Vagina (tissue), 2 donors: ENCODE measurements around the gene ATL1. TPM values are rescaled to one million over a fixed set of nuclear protein-coding genes. Genes with fewer than 3 reads are reported as not detected.

Experiments used
- DNase-seq, 2 donors: peaks; one replicate each; pipeline ENCODE4 v3.0.0-alpha.2; 2017; ENCODE audit errors: extremely low spot score in 2 of 2
- H3K27ac ChIP-seq: fragments of 200-600 bp; sonication (generic); one replicate; pipeline ENCODE4 v1.5.1; 2019
- H3K27me3 ChIP-seq: fragments of 200-600 bp; sonication (generic); one replicate; pipeline ENCODE4 v1.5.1; 2019
- H3K36me3 ChIP-seq, 2 donors: fragments of 200-600 bp; sonication (generic); one replicate each; pipeline ENCODE4 v1.5.1; 2017 to 2019
- H3K4me1 ChIP-seq: fragments of 200-600 bp; sonication (generic); one replicate; pipeline ENCODE4 v1.5.1; 2019
- H3K4me3 ChIP-seq, 2 donors: fragments of 200-600 bp; sonication (generic); 1 replicate in 1 of 2; 2 replicates in 1 of 2; pipeline ENCODE4 v1.5.1; 2016 to 2019
- H3K9me3 ChIP-seq: fragments of 200-600 bp; sonication (generic); one replicate; pipeline ENCODE4 v1.5.1; 2019
- POLR2A ChIP-seq, 2 donors: fragments of 450-650 bp; IDR thresholded peaks; one replicate each; pipeline ENCODE4 v1.6.1; 2017; ENCODE audit warnings: antibody characterized with exemption in 2 of 2, mild to moderate bottlenecking in 2 of 2, moderate library complexity in 2 of 2
- POLR2AphosphoS5 ChIP-seq, 2 donors: sonication (generic); formaldehyde crosslinking; IDR thresholded peaks; one replicate each; pipeline ENCODE4 v1.9.0; 2017; ENCODE audit warnings: antibody characterized with exemption in 2 of 2, mild to moderate bottlenecking in 2 of 2, low read depth in 1 of 2; ENCODE audit not compliant: insufficient read depth in 1 of 2
- intact Hi-C: fragments of 100-400 bp; cut with DNase I; formaldehyde crosslinking; loops from one replicate; pipeline ENCODE4 v1.15.1; 2023
- total RNA-seq: library from RNA; depleted of rRNA; stranded (reverse); fragments of >200 nt; gene quantifications from one replicate; pipeline ENCODE4 v1.2.3, GENCODE V29; 2016
- TF ChIP-seq, protein P1 (sequence below), 3 experiments: fragments of 450-650 bp in 2 of 3; fragments of 200-600 bp in 1 of 3; sonication (generic) in 1 of 3; IDR thresholded peaks; one replicate each; pipeline ENCODE4 v1.5.1; 2017 to 2019; ENCODE audit warnings: antibody characterized with exemption in 3 of 3, mild to moderate bottlenecking in 2 of 3, moderate library complexity in 2 of 3

Gene ATL1
- total RNA-seq, 1 donor from 2014 or later = 6.9 TPM

GRCh38 chr14:50531595-50532501 lies 28.1 kb upstream of the ATL1 start:
- intact Hi-C loops = loop anchor here (2.0 kb wide), 1 partner anchor 211 kb away; no protein-coding TSS in a partner anchor
- TF ChIP-seq, protein P1, sequence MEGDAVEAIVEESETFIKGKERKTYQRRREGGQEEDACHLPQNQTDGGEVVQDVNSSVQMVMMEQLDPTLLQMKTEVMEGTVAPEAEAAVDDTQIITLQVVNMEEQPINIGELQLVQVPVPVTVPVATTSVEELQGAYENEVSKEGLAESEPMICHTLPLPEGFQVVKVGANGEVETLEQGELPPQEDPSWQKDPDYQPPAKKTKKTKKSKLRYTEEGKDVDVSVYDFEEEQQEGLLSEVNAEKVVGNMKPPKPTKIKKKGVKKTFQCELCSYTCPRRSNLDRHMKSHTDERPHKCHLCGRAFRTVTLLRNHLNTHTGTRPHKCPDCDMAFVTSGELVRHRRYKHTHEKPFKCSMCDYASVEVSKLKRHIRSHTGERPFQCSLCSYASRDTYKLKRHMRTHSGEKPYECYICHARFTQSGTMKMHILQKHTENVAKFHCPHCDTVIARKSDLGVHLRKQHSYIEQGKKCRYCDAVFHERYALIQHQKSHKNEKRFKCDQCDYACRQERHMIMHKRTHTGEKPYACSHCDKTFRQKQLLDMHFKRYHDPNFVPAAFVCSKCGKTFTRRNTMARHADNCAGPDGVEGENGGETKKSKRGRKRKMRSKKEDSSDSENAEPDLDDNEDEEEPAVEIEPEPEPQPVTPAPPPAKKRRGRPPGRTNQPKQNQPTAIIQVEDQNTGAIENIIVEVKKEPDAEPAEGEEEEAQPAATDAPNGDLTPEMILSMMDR (IDR thresholded peaks at IDR 0.05) = no peak
- TF ChIP-seq POLR2A (IDR thresholded peaks at IDR 0.05) (no peak), POLR2AphosphoS5 (IDR thresholded peaks at IDR 0.05; ENCODE audit: insufficient read depth in 1 of 2, low read depth in 1 of 2) (no peak)
- Histone ChIP-seq H3K27ac (peak overlapping the region; percentile 97), H3K4me1 (peaks cover 50% of the 10 kb centered on the region), H3K4me3 (peak overlapping the region; percentile 85 to 86), H3K36me3 (no peaks in the 10 kb centered on the region), H3K27me3 (no peaks in the 10 kb centered on the region), H3K9me3 (no peaks in the 10 kb centered on the region)
- DNase-seq = no peak

- Histone ChIP-seq H3K4me1 (peaks cover 44% of the 10 kb centered on the region), H3K36me3 (no peaks in the 10 kb centered on the region), H3K9me3 (no peaks in the 10 kb centered on the region), H3K4me3 (peak within 1 kb of the TSS; percentile 85 to 86), H3K27me3 (no peaks in the 10 kb centered on the region), H3K27ac (peak within 1 kb of the TSS; percentile 97)
- TF ChIP-seq POLR2A (IDR thresholded peaks at IDR 0.05) (peak in 1 of 2 donors; percentile 73), POLR2AphosphoS5 (IDR thresholded peaks at IDR 0.05; ENCODE audit: insufficient read depth in 1 of 2, low read depth in 1 of 2) (peak in 1 of 2 donors; percentile 67)
- TF ChIP-seq, protein P1 (IDR thresholded peaks at IDR 0.05) = peak; percentile 59 to 95 (median 76)
- intact Hi-C loops = loop anchor here (2.0 kb wide), 1 partner anchor 212 kb away; no protein-coding TSS in a partner anchor
- DNase-seq = peak in 1 of 2 donors; percentile 91
Measured at GRCh38 chr14:50532502-50533240, 27.3 kb upstream of the ATL1 start, which contains the start of gene MAP4K5. Gene MAP4K5 (minus strand): TSS chr14:50532569. CDS start chr14:50532049, 520 bp downstream.

DNA sequence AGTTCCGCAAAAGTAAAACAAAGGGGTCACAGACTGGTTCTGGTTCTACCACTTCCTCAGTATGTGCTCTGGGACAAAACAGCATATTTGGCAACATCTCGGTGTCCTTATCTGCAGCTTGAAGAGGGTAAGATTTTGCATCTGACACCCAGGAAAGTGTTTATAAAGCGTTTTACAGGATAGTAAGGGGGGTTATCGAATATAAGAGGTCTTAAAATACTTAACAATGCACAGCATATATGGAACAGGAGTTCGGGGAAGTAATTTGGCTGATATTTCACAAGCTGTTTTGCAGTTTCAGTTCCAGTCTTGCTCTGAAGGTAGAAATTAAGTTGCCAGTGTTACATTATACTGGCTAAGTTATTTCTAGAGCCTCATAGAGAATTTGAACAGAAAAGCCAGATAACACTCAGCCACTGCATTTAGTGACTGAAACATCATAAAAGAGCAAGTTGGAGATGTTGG lies 26.7 kb upstream of the ATL1 start:
- H3K36me3 ChIP-seq = no peaks in the 10 kb centered on the region
- H3K27me3 ChIP-seq = no peaks in the 10 kb centered on the region
- intact Hi-C loops = loop anchor here (2.0 kb wide), 1 partner anchor 212 kb away; no protein-coding TSS in a partner anchor
- TF ChIP-seq, protein P1 (IDR thresholded peaks at IDR 0.05) = no peak
- TF ChIP-seq POLR2A (IDR thresholded peaks at IDR 0.05) = no peak
- no peak for TF ChIP-seq POLR2AphosphoS5 (IDR thresholded peaks at IDR 0.05; ENCODE audit: insufficient read depth in 1 of 2, low read depth in 1 of 2)
- H3K27ac ChIP-seq = peak overlapping the region; percentile 97
- no peaks in the 10 kb centered on the region for H3K9me3 ChIP-seq
- H3K4me3 ChIP-seq = peak overlapping the region; percentile 85 to 86
- H3K4me1 ChIP-seq = peaks cover 41% of the 10 kb centered on the region
- DNase-seq = no peak

GRCh38 chr14:50533806-50534205 lies 26.1 kb upstream of the ATL1 start:
- H3K4me3 ChIP-seq = no peak overlapping the region
- no peak for DNase-seq

More at GRCh38 chr14:50533806-50534205, 26.1 kb upstream of the ATL1 start:
- H3K27me3 ChIP-seq = no peaks in the 10 kb centered on the region
- peaks cover 35% of the 10 kb centered on the region for H3K4me1 ChIP-seq
- no peaks in the 10 kb centered on the region for H3K36me3 ChIP-seq
- TF ChIP-seq POLR2A (IDR thresholded peaks at IDR 0.05) (no peak), POLR2AphosphoS5 (IDR thresholded peaks at IDR 0.05; ENCODE audit: insufficient read depth in 1 of 2, low read depth in 1 of 2) (no peak)
- TF ChIP-seq, protein P1 (IDR thresholded peaks at IDR 0.05) = no peak
- intact Hi-C loops = loop anchor here (2.0 kb wide), 1 partner anchor 213 kb away; no protein-coding TSS in a partner anchor
- no peaks in the 10 kb centered on the region for H3K9me3 ChIP-seq
- H3K27ac ChIP-seq = no peak overlapping the region
